Measurements from ENCODE around the gene OR2A5. TPM values are rescaled to one million over a fixed set of nuclear protein-coding genes. Genes with fewer than 3 reads are reported as not detected.

Gene OR2A5
- total RNA-seq (ENCODE audit: unreplicated experiment), result not detected
- long read RNA-seq, result 0 reads

- H3K27me3 Mint-ChIP-seq (ENCODE audit: unreplicated experiment), result no peaks in the 10 kb centered on the region
- H3K27ac Mint-ChIP-seq (ENCODE audit: unreplicated experiment), result no peak within 1 kb of the TSS
- TF ChIP-seq CTCF (IDR thresholded peaks at IDR 0.05; ENCODE audit: partially characterized antibody, unreplicated experiment), result no peak
- H3K36me3 Mint-ChIP-seq (ENCODE audit: unreplicated experiment), result no peaks in the 10 kb centered on the region
- DNase-seq, result no peak
- no peaks in the 10 kb centered on the region for H3K9me3 Mint-ChIP-seq (ENCODE audit: unreplicated experiment)
- H3K4me1 Mint-ChIP-seq (ENCODE audit: low read depth, unreplicated experiment), result peaks cover 3% of the 10 kb centered on the region
- H3K4me3 Mint-ChIP-seq (ENCODE audit: unreplicated experiment), result no peak within 1 kb of the TSS
These were observed at the start of gene OR2A5 for GRCh38 chr7:144048648-144049047. Gene OR2A5, plus strand, starts transcription at chr7:144048948. Its CDS starts 1,454 bp downstream, at chr7:144050402.

- no peaks in the 10 kb centered on the region for H3K4me1 Mint-ChIP-seq (ENCODE audit: low read depth, unreplicated experiment)
- no peak for TF ChIP-seq CTCF (IDR thresholded peaks at IDR 0.05; ENCODE audit: partially characterized antibody, unreplicated experiment)
- H3K36me3 Mint-ChIP-seq (ENCODE audit: unreplicated experiment), result peaks cover 5% of the 10 kb centered on the region
- no peak within 1 kb of the TSS for H3K27ac Mint-ChIP-seq (ENCODE audit: unreplicated experiment)
- no peaks in the 10 kb centered on the region for H3K9me3 Mint-ChIP-seq (ENCODE audit: unreplicated experiment)
- H3K27me3 Mint-ChIP-seq (ENCODE audit: unreplicated experiment), result peaks cover 3% of the 10 kb centered on the region
- DNase-seq, result no peak
- H3K4me3 Mint-ChIP-seq (ENCODE audit: unreplicated experiment), result no peak within 1 kb of the TSS
These were observed 48.7 kb upstream of the OR2A5 start, which contains the start of gene OR6B1 for GRCh38 chr7:144000020-144000419. Gene OR6B1, plus strand, starts transcription at chr7:144000320. Its CDS starts 3,677 bp downstream, at chr7:144003997.

- peaks cover 5% of the 10 kb centered on the region for H3K36me3 Mint-ChIP-seq (ENCODE audit: unreplicated experiment)
- no peak for TF ChIP-seq CTCF (IDR thresholded peaks at IDR 0.05; ENCODE audit: partially characterized antibody, unreplicated experiment)
- H3K27me3 Mint-ChIP-seq (ENCODE audit: unreplicated experiment), result peaks cover 3% of the 10 kb centered on the region
- no peak overlapping the region for H3K4me3 Mint-ChIP-seq (ENCODE audit: unreplicated experiment)
- no peaks in the 10 kb centered on the region for H3K9me3 Mint-ChIP-seq (ENCODE audit: unreplicated experiment)
- DNase-seq, result no peak
- no peak overlapping the region for H3K27ac Mint-ChIP-seq (ENCODE audit: unreplicated experiment)
- no peaks in the 10 kb centered on the region for H3K4me1 Mint-ChIP-seq (ENCODE audit: low read depth, unreplicated experiment)
These were observed 47.2 kb upstream of the OR2A5 start for GRCh38 chr7:144001543-144001942.

- DNase-seq, result no peak
- H3K27ac Mint-ChIP-seq (ENCODE audit: unreplicated experiment), result no peak overlapping the region
- no peak for TF ChIP-seq CTCF (IDR thresholded peaks at IDR 0.05; ENCODE audit: partially characterized antibody, unreplicated experiment)
- no peaks in the 10 kb centered on the region for H3K9me3 Mint-ChIP-seq (ENCODE audit: unreplicated experiment)
- H3K4me1 Mint-ChIP-seq (ENCODE audit: low read depth, unreplicated experiment), result no peaks in the 10 kb centered on the region
- peaks cover 3% of the 10 kb centered on the region for H3K27me3 Mint-ChIP-seq (ENCODE audit: unreplicated experiment)
- no peak overlapping the region for H3K4me3 Mint-ChIP-seq (ENCODE audit: unreplicated experiment)
- peaks cover 14% of the 10 kb centered on the region for H3K36me3 Mint-ChIP-seq (ENCODE audit: unreplicated experiment)
These were observed 44.0 kb upstream of the OR2A5 start for GRCh38 chr7:144004703-144005102.

GRCh38 chr7:144006029-144006691 lies 42.6 kb upstream of the OR2A5 start:
- no peak for DNase-seq

More at GRCh38 chr7:144006029-144006691, 42.6 kb upstream of the OR2A5 start:
- Mint-ChIP-seq H3K9me3 (ENCODE audit: unreplicated experiment) (peaks cover under 1% of the 10 kb centered on the region), H3K36me3 (ENCODE audit: unreplicated experiment) (peaks cover 18% of the 10 kb centered on the region), H3K4me1 (ENCODE audit: low read depth, unreplicated experiment) (no peaks in the 10 kb centered on the region), H3K27ac (ENCODE audit: unreplicated experiment) (no peak overlapping the region), H3K4me3 (ENCODE audit: unreplicated experiment) (no peak overlapping the region), H3K27me3 (ENCODE audit: unreplicated experiment) (peaks cover 5% of the 10 kb centered on the region)
- TF ChIP-seq CTCF (IDR thresholded peaks at IDR 0.05; ENCODE audit: partially characterized antibody, unreplicated experiment), result no peak

Measured in glutamatergic neuron (in vitro differentiated cells).